DMS53 treated with DMSO at 0.1 percent for 48 hours (cell line): ENCODE measurements around the gene MAN1C1.

Experiments
- DNase-seq: peaks from one replicate; lab custom pipeline; 2025; ENCODE audit not compliant: unreplicated experiment; lab: John Stamatoyannopoulos, UW

The MAN1C1 gene

GRCh38 chr1:25797939-25798338 lies 181.3 kb downstream of the MAN1C1 start:
- no peak for DNase-seq

GRCh38 chr1:25798666-25799351 lies 182.2 kb downstream of the MAN1C1 start:
- no peak for DNase-seq

GRCh38 chr1:25799352-25799934 lies 182.9 kb downstream of the MAN1C1 start:
- no peak for DNase-seq

DNA sequence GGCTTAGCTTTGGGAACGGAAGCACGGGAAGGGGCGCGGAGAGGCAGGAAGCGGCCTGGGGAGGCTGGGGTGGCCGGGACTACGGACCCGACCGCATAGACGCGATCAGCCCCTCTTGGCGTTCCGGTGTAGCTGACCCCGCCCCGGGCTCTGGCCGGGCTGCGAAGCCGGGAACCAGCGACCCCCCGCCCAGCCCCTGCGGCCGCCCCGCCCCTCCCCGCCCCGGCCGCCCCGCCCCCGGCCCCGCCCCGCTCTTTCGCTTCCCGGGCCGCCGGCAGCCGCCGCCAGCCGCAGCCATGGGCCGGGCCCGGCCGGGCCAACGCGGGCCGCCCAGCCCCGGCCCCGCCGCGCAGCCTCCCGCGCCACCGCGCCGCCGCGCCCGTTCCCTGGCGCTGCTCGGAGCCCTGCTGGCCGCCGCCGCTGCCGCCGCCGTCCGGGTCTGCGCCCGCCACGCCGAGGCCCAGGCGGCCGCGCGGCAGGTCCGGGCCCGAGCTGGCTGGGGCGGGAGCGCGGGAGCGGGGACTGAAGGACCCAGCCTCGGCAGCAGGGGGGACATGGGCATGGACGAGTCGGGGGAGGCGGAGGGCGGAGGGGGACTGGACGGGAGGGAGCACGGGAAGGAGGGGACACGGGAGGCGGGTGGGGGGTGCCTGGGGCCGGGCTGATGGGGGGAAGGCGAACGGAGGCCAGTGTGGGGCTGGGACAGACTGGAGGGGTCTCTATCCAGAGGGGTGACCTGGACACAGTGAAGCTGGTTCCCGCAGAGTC lies 183.5 kb downstream of the MAN1C1 start, which contains the start of gene SELENON:
SELENON (plus strand) TSS at position 259 of the 768 bp plus-strand sequence; CDS start at position 297, 38 bp downstream.
- peak; percentile 52 for DNase-seq

- DNase-seq, result no peak
These were observed 184.2 kb downstream of the MAN1C1 start for GRCh38 chr1:25800703-25801377.

DNA sequence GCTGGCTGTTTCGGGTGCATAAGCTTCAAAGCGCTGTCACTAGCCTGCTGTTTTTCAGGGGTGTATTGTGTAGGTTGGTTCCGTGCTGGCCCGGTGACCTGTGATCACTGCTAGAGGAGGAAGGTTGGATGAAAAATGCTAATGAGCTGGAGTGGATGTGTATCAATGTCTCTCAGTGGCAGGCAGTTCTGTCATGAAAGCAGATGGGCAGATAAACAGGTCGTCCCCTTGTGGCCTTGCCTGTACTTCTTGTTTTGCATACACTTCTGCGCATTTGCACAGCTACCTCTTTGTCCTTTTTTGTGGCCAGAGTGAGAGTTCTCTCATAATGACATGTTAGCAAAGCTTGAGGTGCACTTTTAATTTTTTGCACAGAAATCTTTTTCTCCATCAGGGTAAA lies 186.3 kb downstream of the MAN1C1 start:
- DNase-seq, result no peak

GRCh38 chr1:25803368-25803767 lies 186.8 kb downstream of the MAN1C1 start:
- no peak for DNase-seq

- DNase-seq, result no peak
These were observed 187.8 kb downstream of the MAN1C1 start for GRCh38 chr1:25804244-25804963.

DNA sequence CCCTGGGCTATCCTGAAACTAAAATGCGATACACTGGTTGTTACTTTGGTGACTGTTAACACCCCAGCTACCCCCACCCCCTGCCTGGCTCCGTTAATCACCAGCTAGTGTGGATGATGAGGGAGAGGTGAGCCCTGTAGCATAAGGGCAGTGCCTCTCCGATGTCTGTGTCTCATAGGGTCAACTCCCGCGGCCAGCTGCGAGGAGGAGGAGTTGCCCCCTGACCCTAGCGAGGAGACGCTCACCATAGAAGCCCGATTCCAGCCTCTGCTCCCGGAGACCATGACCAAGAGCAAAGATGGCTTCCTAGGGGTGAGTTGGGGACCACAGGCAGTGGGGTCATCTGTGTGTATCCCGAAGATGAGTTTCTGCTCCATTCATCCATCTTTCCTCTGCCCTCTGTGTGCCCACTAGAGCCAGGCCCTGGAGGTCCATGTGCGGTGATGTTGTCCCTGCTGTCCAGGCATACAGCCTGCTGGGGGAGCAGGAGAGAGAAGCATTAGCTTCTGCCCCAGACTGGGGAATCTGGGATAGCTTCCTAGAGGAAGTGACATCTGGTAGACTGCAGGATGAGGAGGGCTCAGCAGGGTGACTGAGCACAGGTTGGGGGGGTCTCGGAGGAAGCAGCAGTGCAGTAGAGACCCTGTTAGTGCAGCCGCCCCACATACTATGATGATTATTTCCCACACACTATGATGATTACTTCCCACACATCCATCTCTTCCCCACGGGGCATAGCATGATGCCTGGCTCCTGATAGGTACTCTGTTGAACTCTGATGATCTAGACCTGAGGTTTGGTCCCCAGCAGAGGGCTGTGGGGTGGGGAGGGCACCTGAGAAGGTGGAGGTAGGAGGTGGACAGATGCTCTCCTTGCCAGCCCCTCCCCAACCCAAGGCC lies 188.6 kb downstream of the MAN1C1 start:
- no peak for DNase-seq

- no peak for DNase-seq
These were observed 189.3 kb downstream of the MAN1C1 start for GRCh38 chr1:25805863-25806225.

GRCh38 chr1:25806418-25806817 lies 189.8 kb downstream of the MAN1C1 start:
- DNase-seq, result no peak

- DNase-seq, result no peak
These were observed 191.1 kb downstream of the MAN1C1 start for GRCh38 chr1:25807480-25808390.

- DNase-seq, result no peak
These were observed 192.1 kb downstream of the MAN1C1 start for GRCh38 chr1:25808481-25809244.

DNA sequence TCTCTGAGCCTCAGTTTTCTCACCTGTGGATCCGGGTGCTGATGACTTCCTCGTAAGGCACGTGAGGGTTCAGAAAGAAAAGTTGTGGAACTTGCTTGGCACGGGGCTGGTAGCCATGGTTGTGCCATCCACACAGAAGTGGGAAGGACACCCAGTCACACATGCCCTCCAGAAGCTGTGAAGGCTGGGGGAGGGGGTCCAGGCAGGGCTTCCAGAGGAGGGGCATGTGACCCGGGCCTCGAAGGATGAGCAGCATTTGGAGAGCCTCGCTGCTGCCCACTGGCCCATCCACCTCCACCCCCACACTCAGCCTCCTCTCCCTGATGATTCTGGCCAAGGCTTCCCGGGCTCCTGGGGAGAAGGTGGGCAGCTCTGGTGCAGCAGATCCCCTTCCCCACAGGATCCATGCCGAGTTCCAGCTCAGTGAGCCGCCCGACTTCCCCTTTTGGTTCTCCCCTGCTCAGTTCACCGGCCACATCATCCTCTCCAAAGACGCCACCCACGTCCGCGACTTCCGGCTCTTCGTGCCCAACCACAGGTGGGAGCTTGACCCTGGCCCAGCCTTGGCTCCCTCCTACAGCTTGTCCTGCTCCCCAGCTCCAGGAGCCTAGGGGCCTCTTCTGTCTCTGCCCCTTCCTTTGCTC lies 192.8 kb downstream of the MAN1C1 start:
- no peak for DNase-seq

GRCh38 chr1:25809929-25810328 lies 193.3 kb downstream of the MAN1C1 start:
- DNase-seq, result no peak

GRCh38 chr1:25810341-25811299 lies 194.0 kb downstream of the MAN1C1 start:
- DNase-seq, result peak; percentile 16
